Activated CD8-positive, alpha-beta T cell treated with anti-CD3 and anti-CD28 coated beads for 36 hours (primary cell): ENCODE measurements around the gene CTTN. TPM values are rescaled to one million over a fixed set of nuclear protein-coding genes. Genes with fewer than 3 reads are reported as not detected.

ENCODE experiments used
- ATAC-seq: fragments of 200-7000 bp; cut with Tn5 transposase; one replicate; pipeline ENCODE4 v1.10.0; 2021; ENCODE audit warnings: mild to moderate bottlenecking, moderate library complexity
- CTCF ChIA-PET: fragments of 350-600 bp; sonication (Branson Sonifier 250); formaldehyde crosslinking; loops from one replicate; lab custom pipeline; 2021; ENCODE audit warnings: antibody characterized with exemption; lab: Charles Lee
- POLR2A ChIA-PET: fragments of 350-600 bp; sonication (Branson Sonifier 250); formaldehyde crosslinking; loops from one replicate; lab custom pipeline; 2021; ENCODE audit warnings: antibody characterized with exemption; lab: Charles Lee
- DNase-seq: peaks from one replicate; pipeline ENCODE4 v3.0.0-alpha.2; 2020
- H3K27ac Mint-ChIP-seq: one replicate; pipeline ENCODE4 v1.8.0; 2021; ENCODE audit warnings: mild to moderate bottlenecking, mixed read lengths
- H3K27me3 Mint-ChIP-seq: one replicate; pipeline ENCODE4 v1.8.0; 2021; ENCODE audit warnings: mixed read lengths
- H3K36me3 Mint-ChIP-seq: one replicate; pipeline ENCODE4 v1.8.0; 2021; ENCODE audit warnings: low read depth, mixed read lengths
- H3K4me1 Mint-ChIP-seq: one replicate; pipeline ENCODE4 v1.8.0; 2021; ENCODE audit warnings: low read depth, mixed read lengths
- H3K4me3 Mint-ChIP-seq: one replicate; pipeline ENCODE4 v1.8.0; 2021; ENCODE audit warnings: mild to moderate bottlenecking, moderate library complexity, mixed read lengths
- H3K9me3 Mint-ChIP-seq: one replicate; pipeline ENCODE4 v1.8.0; 2021; ENCODE audit warnings: mixed read lengths
- intact Hi-C: fragments of 100-400 bp; cut with micrococcal nuclease; formaldehyde crosslinking; loops from one replicate; pipeline ENCODE4 v1.10.0; 2022
- total RNA-seq, 2 experiments: library from RNA; stranded (reverse); gene quantifications; one replicate each; pipeline ENCODE4 v1.2.3, GENCODE V29; 2021
- TF ChIP-seq, protein P1 (sequence below): fragments of 200-600 bp; IDR thresholded peaks from one replicate; pipeline ENCODE4 v1.8.0; 2022; ENCODE audit warnings: antibody characterized with exemption, mild to moderate bottlenecking

The CTTN gene
- total RNA-seq, 2 experiments from 2014 or later: 8.6 to 9.9 TPM

DNA sequence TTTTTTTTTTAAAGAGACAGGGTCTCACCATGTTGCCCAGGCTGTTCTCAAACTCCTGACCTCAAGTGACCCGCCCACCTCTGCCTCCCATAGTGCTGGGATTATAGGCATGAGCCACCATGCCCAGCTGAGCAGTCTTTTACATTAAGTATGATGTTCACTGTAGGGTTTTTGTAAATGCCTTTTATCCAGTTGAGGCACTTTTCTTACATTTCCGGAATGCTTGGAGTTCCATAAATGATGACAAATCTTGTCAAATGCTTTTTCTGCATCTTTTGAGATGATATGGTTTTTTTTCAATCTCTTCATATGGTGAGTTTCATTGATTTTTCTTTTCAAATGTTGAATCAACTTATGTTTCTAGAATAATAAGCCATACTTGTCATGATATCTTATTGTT is 29.4 kb upstream of the CTTN start:
- Mint-ChIP-seq H3K4me3 (no peak overlapping the region), H3K36me3 (peaks cover 56% of the 10 kb centered on the region), H3K9me3 (peaks cover 3% of the 10 kb centered on the region), H3K27ac (no peak overlapping the region), H3K4me1 (peaks cover 33% of the 10 kb centered on the region), H3K27me3 (no peaks in the 10 kb centered on the region)
- CTCF ChIA-PET: no interaction called here
- TF ChIP-seq, protein P1, sequence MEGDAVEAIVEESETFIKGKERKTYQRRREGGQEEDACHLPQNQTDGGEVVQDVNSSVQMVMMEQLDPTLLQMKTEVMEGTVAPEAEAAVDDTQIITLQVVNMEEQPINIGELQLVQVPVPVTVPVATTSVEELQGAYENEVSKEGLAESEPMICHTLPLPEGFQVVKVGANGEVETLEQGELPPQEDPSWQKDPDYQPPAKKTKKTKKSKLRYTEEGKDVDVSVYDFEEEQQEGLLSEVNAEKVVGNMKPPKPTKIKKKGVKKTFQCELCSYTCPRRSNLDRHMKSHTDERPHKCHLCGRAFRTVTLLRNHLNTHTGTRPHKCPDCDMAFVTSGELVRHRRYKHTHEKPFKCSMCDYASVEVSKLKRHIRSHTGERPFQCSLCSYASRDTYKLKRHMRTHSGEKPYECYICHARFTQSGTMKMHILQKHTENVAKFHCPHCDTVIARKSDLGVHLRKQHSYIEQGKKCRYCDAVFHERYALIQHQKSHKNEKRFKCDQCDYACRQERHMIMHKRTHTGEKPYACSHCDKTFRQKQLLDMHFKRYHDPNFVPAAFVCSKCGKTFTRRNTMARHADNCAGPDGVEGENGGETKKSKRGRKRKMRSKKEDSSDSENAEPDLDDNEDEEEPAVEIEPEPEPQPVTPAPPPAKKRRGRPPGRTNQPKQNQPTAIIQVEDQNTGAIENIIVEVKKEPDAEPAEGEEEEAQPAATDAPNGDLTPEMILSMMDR: no peak
- POLR2A ChIA-PET: no interaction called here
- ATAC-seq (no peak), DNase-seq (no peak)
- intact Hi-C loops: no loop called here

DNA sequence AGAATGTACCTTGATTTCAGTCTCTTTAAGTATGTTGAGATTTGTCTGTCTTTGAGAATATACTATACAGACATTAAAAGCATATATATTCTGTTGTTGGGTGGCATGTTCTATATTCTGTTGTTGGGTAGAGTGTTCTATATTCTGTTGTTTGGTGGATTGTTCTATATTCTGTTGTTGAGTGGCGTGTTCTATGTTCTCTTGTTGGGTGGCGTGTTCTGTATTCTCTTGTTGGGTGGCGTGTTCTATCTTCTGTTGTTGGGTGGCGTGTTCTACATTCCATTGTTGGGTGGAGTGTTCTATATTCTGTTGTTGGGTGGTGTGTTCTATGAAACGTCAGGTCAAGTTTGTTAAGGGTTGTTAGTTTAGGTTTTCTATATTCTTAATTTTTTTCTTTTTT is 27.1 kb upstream of the CTTN start:
- ChIA-PET POLR2A (no interaction called here), CTCF (no interaction called here)
- DNase-seq (no peak), ATAC-seq (no peak)
- Mint-ChIP-seq H3K27me3 (no peaks in the 10 kb centered on the region), H3K27ac (no peak overlapping the region), H3K36me3 (peaks cover 52% of the 10 kb centered on the region), H3K9me3 (peaks cover 3% of the 10 kb centered on the region), H3K4me1 (peaks cover 13% of the 10 kb centered on the region), H3K4me3 (no peak overlapping the region)
- TF ChIP-seq, protein P1: no peak
- intact Hi-C loops: no loop called here

DNA sequence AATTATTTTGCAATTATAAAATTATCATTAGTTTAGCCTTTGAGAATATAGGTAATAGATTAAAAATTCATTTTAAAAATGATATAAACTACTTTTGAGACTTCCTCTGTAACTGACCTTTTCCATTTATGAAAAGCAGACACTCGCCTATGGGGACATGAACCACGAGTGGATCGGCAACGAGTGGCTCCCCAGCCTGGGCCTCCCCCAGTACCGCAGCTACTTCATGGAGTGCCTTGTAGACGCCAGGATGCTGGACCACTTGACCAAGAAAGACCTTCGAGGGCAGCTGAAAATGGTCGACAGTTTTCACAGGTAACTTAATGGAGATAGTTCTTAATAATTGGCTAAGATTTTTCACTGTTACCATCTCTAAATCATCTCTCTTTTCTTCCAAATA is 26.3 kb upstream of the CTTN start:
- TF ChIP-seq, protein P1: no peak
- no peak overlapping the region for H3K4me3 Mint-ChIP-seq
- POLR2A ChIA-PET: no interaction called here
- ATAC-seq (no peak), DNase-seq (no peak)
- intact Hi-C loops: no loop called here
- H3K36me3 Mint-ChIP-seq: peaks cover 53% of the 10 kb centered on the region
- H3K27me3 Mint-ChIP-seq: no peaks in the 10 kb centered on the region
- H3K27ac Mint-ChIP-seq: no peak overlapping the region
- peaks cover 12% of the 10 kb centered on the region for H3K4me1 Mint-ChIP-seq
- H3K9me3 Mint-ChIP-seq: peaks cover 3% of the 10 kb centered on the region
- CTCF ChIA-PET: no interaction called here

DNA sequence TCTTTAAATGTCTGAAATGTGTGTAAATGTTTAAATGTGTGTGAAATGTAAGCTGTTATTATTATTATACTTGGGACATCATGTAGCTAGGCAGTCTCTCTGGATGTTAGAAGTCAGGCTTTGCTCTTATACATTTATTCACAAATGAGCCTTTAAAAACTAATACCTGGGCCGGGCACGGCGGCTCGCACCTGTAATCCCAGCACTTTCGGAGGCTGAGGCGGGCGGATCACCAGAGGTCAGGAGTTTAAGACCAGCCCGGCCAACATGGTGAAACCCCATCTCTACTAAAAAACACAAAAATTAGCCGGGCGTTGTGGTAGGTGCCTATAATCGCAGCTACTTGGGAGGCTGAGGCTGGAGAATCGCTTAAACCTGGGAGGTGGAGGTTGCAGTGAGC is 21.7 kb upstream of the CTTN start:
- no peak for ATAC-seq
- POLR2A ChIA-PET: no interaction called here
- H3K4me1 Mint-ChIP-seq: peaks cover 10% of the 10 kb centered on the region
- H3K9me3 Mint-ChIP-seq: no peaks in the 10 kb centered on the region
- peaks cover 53% of the 10 kb centered on the region for H3K36me3 Mint-ChIP-seq
- no peak overlapping the region for H3K4me3 Mint-ChIP-seq
- no peak for DNase-seq
- no peaks in the 10 kb centered on the region for H3K27me3 Mint-ChIP-seq
- intact Hi-C loops: no loop called here
- CTCF ChIA-PET: interaction anchor here (1.3 kb wide), 1 partner anchor 10 kb away, joined by 4 read pairs; no protein-coding TSS in a partner anchor
- no peak overlapping the region for H3K27ac Mint-ChIP-seq
- TF ChIP-seq, protein P1: no peak

DNA sequence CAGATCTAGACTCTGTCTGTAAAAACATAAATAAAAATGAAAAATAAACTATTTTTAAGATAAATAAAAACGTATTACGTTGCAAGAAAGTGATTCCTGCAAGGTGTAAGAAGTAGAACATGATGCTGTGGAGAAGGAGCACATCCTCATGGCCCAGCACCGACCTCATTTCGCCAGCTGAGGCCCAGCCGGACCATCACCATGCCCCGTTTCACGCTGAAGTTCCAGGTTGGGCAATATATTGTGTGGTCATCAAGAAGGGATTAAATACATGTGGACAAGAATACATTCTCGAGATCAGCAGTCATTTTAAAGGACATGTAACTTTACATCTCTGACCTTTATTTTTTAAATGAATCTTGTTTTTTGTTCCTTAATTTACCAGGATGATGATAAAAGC is 20.7 kb upstream of the CTTN start:
- no peaks in the 10 kb centered on the region for H3K27me3 Mint-ChIP-seq
- CTCF ChIA-PET: interaction anchor here (1.2 kb wide), 1 partner anchor 17 kb away, joined by 4 read pairs; no protein-coding TSS in a partner anchor
- peaks cover 55% of the 10 kb centered on the region for H3K36me3 Mint-ChIP-seq
- TF ChIP-seq, protein P1: no peak
- DNase-seq (no peak), ATAC-seq (no peak)
- POLR2A ChIA-PET: interaction anchor here (0.6 kb wide), 1 partner anchor 47 kb away, joined by 4 read pairs; no protein-coding TSS in a partner anchor
- H3K4me3 Mint-ChIP-seq: no peak overlapping the region
- no peaks in the 10 kb centered on the region for H3K9me3 Mint-ChIP-seq
- intact Hi-C loops: no loop called here
- no peak overlapping the region for H3K27ac Mint-ChIP-seq
- peaks cover 10% of the 10 kb centered on the region for H3K4me1 Mint-ChIP-seq
